IPS-11a (cell line): ENCODE data around the gene MSH5.
"Not testable (repeated sequence)": the region's sequence is repeated elsewhere in the genome, so short reads cannot be mapped to it uniquely, and the experiment has no call there.

Experiments
- H3K4me3 ChIP-seq: one replicate; pipeline ENCODE4 v1.5.1; 2013; ENCODE audit warnings: low read depth, low read length, control low read depth

MSH5 gene

DNA sequence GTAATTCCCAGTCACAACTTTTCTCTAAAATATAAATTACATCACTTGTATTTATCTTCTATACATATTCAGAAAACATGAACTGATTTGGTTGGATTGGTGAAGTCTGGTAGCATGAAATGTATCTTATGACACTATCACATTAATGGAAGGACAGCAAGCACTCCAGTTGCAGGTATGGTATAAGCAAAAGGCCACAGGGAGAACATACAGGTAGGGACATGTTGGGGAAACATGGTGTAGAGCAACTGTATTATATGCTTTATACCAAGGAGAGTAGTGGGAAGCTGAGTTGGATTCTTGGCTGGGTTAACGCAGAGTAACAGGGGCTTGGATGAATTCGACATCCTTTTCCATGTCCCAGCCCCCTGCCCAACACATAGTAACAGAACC lies 57.2 kb downstream of the MSH5 start:
- no peak overlapping the region for H3K4me3 ChIP-seq

DNA sequence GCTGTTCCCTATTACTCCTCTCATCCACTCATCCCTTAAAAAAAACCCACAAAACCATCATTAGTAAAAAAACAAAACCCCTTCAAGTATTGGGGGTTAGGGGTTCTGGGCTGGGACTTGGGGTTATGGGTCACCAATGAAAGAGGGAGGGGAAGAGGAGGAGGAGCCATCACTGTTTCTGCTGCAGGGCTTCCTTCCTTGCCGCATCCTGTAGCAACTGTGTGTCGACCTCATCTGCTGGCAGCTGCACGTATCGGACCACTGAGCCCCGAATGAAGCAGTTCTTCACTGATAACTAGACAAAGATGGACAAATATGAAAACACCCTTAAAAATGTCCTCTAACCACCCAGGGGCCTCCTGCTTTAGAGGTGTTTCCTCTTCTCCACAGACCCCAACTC lies 57.8 kb downstream of the MSH5 start:
- no peak overlapping the region for H3K4me3 ChIP-seq

DNA sequence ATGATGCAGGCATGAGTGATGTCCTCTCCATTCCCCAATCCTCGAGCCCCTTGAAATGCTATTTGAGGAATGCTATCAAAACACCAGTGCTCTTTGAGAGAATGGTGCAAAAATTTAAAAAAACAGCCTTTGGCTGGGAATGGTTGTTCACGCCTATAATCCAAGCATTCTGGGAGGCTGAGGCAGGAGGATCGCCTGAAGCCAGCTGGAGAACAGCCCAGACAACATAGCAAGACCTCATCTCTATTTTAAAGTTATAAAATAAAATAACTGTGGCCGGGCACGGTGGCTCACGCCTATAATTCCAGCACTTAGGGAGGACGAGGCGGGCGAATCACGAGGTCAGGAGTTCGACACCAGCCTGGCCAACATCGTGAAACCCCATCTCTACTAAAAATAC lies 60.0 kb downstream of the MSH5 start:
- H3K4me3 ChIP-seq: no peak overlapping the region

DNA sequence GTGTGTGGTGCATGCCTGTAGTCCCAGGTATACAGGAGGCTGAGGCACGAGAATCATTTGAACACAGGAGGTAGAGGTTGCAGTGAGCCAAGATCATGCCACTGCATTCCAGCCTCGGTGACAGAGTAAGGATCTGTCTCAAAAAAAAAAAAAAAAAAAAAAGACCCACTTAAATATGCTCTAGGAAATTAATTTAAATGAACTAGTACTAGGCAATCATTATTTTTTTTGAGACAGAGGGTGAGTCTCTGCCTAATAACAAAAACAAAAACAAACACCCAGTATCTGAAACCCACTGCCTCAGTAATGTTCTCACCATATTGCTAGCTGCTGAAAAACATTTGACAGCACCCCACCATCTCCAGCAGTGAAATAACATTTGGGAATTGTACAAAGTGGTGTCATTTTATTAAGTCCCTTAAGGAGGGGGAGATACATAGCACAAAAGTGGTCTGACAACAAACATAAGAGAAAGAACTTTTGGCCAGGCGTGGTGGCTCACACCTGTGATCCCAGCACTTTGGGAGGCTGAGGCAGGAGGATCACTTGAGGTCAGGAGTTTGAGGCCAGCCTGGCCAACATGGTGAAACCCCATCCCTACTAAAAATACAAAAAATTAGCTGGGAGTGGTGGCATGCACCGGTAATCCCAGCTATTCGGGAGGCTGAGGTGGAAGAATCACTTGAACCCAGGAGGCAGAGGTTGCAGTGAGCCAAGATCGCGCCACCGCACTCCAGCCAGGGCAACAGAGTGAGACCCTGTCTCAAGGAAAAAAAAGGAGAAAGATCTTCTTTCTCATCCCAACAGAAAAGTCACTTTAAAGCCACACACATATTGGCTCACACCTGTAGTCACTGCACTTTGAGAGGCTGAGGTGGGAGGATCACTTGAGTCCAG lies 61.5 kb downstream of the MSH5 start:
- not testable (repeated sequence) for H3K4me3 ChIP-seq

DNA sequence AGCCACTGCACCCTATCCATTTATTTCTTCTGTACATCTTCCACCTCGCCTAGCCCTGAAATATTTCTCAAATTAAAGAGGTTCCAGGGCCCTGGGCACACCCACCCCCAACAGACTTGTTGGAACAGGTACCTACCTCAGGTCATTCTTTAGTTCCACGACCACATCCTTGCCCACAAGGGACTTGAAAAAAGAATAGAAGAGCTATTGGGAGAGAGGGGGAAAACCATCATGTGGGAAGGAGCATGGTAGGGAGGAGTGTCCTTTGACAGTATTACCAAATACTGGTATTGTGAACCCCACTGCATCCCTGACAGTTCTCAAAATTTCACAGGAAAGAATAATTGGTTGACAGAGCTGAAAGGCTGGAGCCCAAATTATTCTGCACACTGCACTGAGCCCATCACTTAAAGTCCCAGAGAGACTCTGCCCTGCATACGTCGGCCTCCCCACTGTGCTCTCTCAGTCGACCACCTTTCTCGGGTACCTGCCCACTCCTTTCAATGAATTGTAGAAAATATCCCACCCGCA lies 66.2 kb downstream of the MSH5 start:
- H3K4me3 ChIP-seq: peak overlapping the region; percentile 70

DNA sequence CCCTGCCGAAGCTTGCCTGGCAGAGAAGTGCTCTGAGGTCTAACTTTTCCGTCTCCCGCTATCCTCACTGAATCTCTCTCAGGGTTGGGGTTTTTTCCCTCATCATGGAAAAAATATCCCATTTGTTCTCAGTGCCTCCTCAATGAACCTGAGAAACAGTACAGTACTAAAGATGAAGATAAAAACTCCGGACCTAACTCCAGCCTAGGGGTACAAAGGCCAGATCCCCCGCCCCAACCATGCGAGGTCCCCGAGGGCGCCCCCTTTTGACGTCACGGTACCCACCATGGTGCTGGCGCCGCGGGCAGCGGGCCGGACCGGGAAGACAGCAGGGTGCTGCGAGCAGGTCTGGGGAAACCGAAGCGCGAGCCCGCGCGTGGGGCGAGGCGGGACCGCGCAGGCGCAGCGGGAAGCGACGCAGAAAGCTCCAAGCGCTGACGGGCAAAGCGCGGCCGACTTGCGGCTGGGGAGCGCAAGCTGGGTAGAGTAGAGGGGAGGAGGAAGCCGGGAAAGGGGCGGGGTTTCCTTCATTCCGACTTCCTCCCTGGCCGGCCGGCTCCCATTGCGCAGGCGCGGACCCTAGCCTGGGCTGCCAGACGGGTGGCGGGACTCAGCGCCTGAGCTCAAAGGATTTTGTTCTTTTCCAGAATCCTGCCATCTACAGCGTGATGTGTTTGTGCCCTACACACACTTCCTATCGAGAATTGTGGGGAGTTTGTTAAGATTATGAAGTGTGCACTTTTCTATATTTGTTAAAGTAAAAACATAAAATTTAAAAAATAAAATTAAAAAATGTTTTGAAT lies 66.9 kb downstream of the MSH5 start, which contains the start of gene LSM2:
Gene LSM2 (minus strand): TSS at position 497 of the 803 bp plus-strand sequence. CDS start 209 bp downstream, at position 288.
- peak within 1 kb of the TSS; percentile 70 for H3K4me3 ChIP-seq

DNA sequence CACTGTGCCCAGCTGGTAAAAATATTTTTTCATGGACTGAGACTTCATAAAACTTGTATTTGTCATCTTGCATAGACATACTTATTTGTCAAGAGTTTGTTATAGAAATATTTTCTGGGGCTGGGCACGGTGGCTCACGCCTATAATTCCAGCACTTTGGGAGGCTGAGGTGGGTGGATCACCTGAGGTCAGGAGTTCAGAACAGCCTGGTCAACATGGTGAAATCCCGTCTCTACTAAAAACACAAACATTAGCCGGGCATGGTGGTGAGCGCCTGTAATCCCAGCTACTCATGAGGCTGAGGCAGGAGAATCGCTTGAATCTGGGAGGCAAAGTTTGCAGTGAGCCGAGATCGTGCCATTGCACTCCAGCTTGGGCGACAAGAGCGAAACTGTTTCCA lies 68.8 kb downstream of the MSH5 start:
- not testable (repeated sequence) for H3K4me3 ChIP-seq

DNA sequence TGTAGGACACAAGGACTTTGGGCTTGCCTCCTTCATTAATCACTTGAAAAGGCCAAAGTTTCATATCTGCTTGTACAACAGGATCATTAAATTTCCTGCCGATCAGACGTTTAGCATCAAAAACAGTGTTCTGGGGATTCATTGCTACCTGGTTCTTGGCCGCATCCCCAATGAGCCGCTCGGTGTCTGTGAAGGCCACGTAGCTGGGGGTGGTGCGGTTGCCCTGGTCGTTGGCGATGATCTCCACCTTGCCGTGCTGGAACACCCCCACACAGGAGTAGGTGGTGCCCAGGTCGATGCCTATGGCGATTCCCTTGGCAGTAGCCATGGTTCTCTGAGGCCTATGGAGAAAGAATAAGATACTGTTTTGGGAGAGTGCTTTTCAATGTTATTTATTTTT lies 71.8 kb downstream of the MSH5 start:
- no peak overlapping the region for H3K4me3 ChIP-seq
